Measurements from ENCODE around the gene ITPRIPL1. TPM values are rescaled to one million over a fixed set of nuclear protein-coding genes. Genes with fewer than 3 reads are reported as not detected.

The ITPRIPL1 gene
- total and polyA plus RNA-seq, 2 of the 8 experiments (the other 6 are each of a cell fraction or from before 2014, with no cell fraction given) = 10.6 to 16.1 TPM

GRCh38 chr2:96320326-96320725 lies 4.8 kb upstream of the ITPRIPL1 start:
- H3K23ac ChIP-seq (ENCODE audit: insufficient read length) = no peak overlapping the region
- 84% methylated on average over 3 of the region's 3 CpGs; no CpG with 5 or more reads in 1 of the 2 experiments for WGBS, 2 experiments (ENCODE audit: extremely low coverage in 1 of 2, insufficient coverage in 1 of 2, insufficient read length in 1 of 2, insufficient replicate concordance in 2 of 2, low coverage in 1 of 2, low lambda C conversion rate in 2 of 2, missing lambda C conversion rate in 1 of 2)
- H3K23me2 ChIP-seq (ENCODE audit: low read depth, low read length) = peaks cover 19% of the 10 kb centered on the region; the same call in 1 of the 2 replicates
- no peak overlapping the region for H2AK5ac ChIP-seq (ENCODE audit: low read depth, low read length)
- H3K79me1 ChIP-seq (ENCODE audit: low read depth, low read length) = no peaks in the 10 kb centered on the region
- peak overlapping the region in 1 of 4 experiments; percentile 66; a peak in 2 of 8 replicates for H3K4me3 ChIP-seq (ENCODE audit: extremely low read depth in 1 of 4, insufficient read depth in 2 of 4, low read depth in 3 of 4, low read length in 4 of 4)
- ChIA-PET POLR2A (ENCODE audit: partially characterized antibody) (interaction anchor here (1.5 to 3.5 kb wide), 5 partner anchors 10 to 37 kb away, joined by 4 to 28 read pairs (median 11); partner anchors contain the start of genes NCAPH and SNRNP200), CTCF (ENCODE audit: partially characterized antibody) (interaction anchor here (0.6 to 3.6 kb wide), 8 partner anchors 12 to 425 kb away, joined by 3 to 16 read pairs (median 4); partner anchors contain the start of gene SNRNP200)
- no peak overlapping the region for H2BK12ac ChIP-seq (ENCODE audit: low read depth, low read length)
- H2BK15ac ChIP-seq (ENCODE audit: low read length) = no peak overlapping the region
- no peak overlapping the region for H2BK5ac ChIP-seq (ENCODE audit: low read depth, low read length)
- no peaks in the 10 kb centered on the region for H3K36me3 ChIP-seq (ENCODE audit: control insufficient read depth in 2 of 4, insufficient read depth in 4 of 4, low read length in 3 of 4)
- H3K27me3 ChIP-seq (replicated peaks in 1 of 4; ENCODE audit: control insufficient read depth in 3 of 4, extremely low read depth in 1 of 4, insufficient read depth in 3 of 4, low read length in 3 of 4) = peaks cover 3 to 46% (median 33%) of the 10 kb centered on the region in 4 experiments
- H3K27ac ChIP-seq (ENCODE audit: low read depth, low read length) = no peak overlapping the region
- no peak overlapping the region for H3K14ac ChIP-seq (ENCODE audit: insufficient read length)
- no peak overlapping the region for H3K4ac ChIP-seq (replicated peaks; ENCODE audit: insufficient read length, low read depth, low read length)
- FAIRE-seq (no peak), DNase-seq (ENCODE audit: low read depth in 1 of 2, low spot score in 2 of 2) (no peak)
- H2BK20ac ChIP-seq (ENCODE audit: low read length) = no peak overlapping the region
- H4K91ac ChIP-seq (replicated peaks; ENCODE audit: insufficient read length, low read length) = no peak overlapping the region
- no peaks in the 10 kb centered on the region for H3K79me2 ChIP-seq (ENCODE audit: control insufficient read depth in 1 of 2, insufficient read depth in 2 of 2, low read length in 2 of 2)
- peak overlapping the region; percentile 60 to 91; a peak in 2 of 4 replicates for H3K4me2 ChIP-seq (ENCODE audit: insufficient read depth in 1 of 2, low read depth in 2 of 2, low read length in 2 of 2)
- H3K9ac ChIP-seq (replicated peaks in 1 of 4; ENCODE audit: extremely low read depth in 1 of 4, low read depth in 3 of 4, low read length in 3 of 4) = no peak overlapping the region
- H3K9me3 ChIP-seq (ENCODE audit: insufficient read depth in 2 of 2, low read depth in 1 of 2, low read length in 1 of 2) = no peaks in the 10 kb centered on the region
- peaks cover 3 to 5% (median 3%) of the 10 kb centered on the region in 4 experiments; a peak in 5 of 7 replicates for H3K4me1 ChIP-seq (replicated peaks in 1 of 4; ENCODE audit: control insufficient read depth in 3 of 4, insufficient read depth in 4 of 4, low read length in 3 of 4)
- no peak overlapping the region for H2AFZ ChIP-seq (ENCODE audit: low read length)
- H3K56ac ChIP-seq (replicated peaks; ENCODE audit: insufficient read length, low read depth, low read length) = no peak overlapping the region
- no peak overlapping the region for H4K8ac ChIP-seq (ENCODE audit: extremely low read depth, insufficient read depth, low read length)
- H3K18ac ChIP-seq (ENCODE audit: extremely low read depth, low read length) = no peak overlapping the region
- no peak overlapping the region for H4K5ac ChIP-seq (ENCODE audit: insufficient read length, low read depth, low read length)
- H2BK120ac ChIP-seq (replicated peaks; ENCODE audit: low read depth, low read length) = no peak overlapping the region
- H4K20me1 ChIP-seq (replicated peaks in 1 of 2; ENCODE audit: control insufficient read depth in 1 of 2, insufficient read depth in 2 of 2, low read length in 2 of 2) = no peaks in the 10 kb centered on the region
- TF ChIP-seq POLR2A (IDR thresholded peaks at IDR 0.05; ENCODE audit: control extremely low read depth in 1 of 2, low read depth in 2 of 2, low read length in 2 of 2) (no peak), TCF12 (IDR thresholded peaks at IDR 0.05; ENCODE audit: low read depth, low read length) (no peak), MAFK (IDR thresholded peaks at IDR 0.05; ENCODE audit: low read depth, low read length) (no peak), CHD2 (IDR thresholded peaks at IDR 0.05; ENCODE audit: low read length) (no peak), RFX5 (IDR thresholded peaks at IDR 0.05; ENCODE audit: borderline replicate concordance, low read depth, low read length) (no peak), ZNF274 (IDR thresholded peaks at IDR 0.05; ENCODE audit: borderline replicate concordance, extremely low read depth, low read length) (no peak), CEBPB (IDR thresholded peaks at IDR 0.05; ENCODE audit: low read depth, low read length) (no peak), SP4 (IDR thresholded peaks at IDR 0.05; ENCODE audit: low read length) (no peak)

All from H1 (cell line).